MM.1S (cell line): ENCODE measurements around the gene PLIN1.

ENCODE experiments used
- DNase-seq: peaks from one replicate; pipeline ENCODE4 v3.0.0-alpha.2; 2015
- H2AFZ ChIP-seq: fragments of 300-600 bp; sonication (generic); 2 replicates; pipeline ENCODE4 v1.6.0; 2016; ENCODE audit warnings: antibody characterized with exemption, low read length
- H3F3A ChIP-seq: fragments of 300-600 bp; sonication (generic); 2 replicates; pipeline ENCODE4 v1.6.1; 2016; ENCODE audit warnings: mild to moderate bottlenecking, antibody characterized with exemption, low read length, moderate library complexity, mixed read lengths; ENCODE audit not compliant: insufficient read depth
- H3K27ac ChIP-seq: fragments of 300-600 bp; sonication (generic); 2 replicates; pipeline ENCODE4 v1.5.1; 2016; ENCODE audit warnings: mild to moderate bottlenecking, low read length
- H3K27me3 ChIP-seq: fragments of 300-600 bp; sonication (generic); replicated peaks from 2 replicates; pipeline ENCODE4 v1.6.0; 2016; ENCODE audit warnings: low read length; ENCODE audit not compliant: insufficient read depth
- H3K36me3 ChIP-seq: fragments of 300-600 bp; sonication (generic); replicated peaks from 2 replicates; pipeline ENCODE4 v1.6.1; 2016; ENCODE audit warnings: mild to moderate bottlenecking, low read length, mixed read lengths; ENCODE audit not compliant: insufficient read depth
- H3K4me1 ChIP-seq: fragments of 300-600 bp; sonication (generic); 2 replicates; pipeline ENCODE4 v1.6.1; 2016; ENCODE audit warnings: low read length, mixed read lengths
- H3K4me2 ChIP-seq: fragments of 300-600 bp; sonication (generic); 2 replicates; pipeline ENCODE4 v1.6.0; 2016; ENCODE audit warnings: low read depth, low read length
- H3K4me3 ChIP-seq: fragments of 300-600 bp; sonication (generic); 2 replicates; pipeline ENCODE4 v1.5.1; 2016; ENCODE audit warnings: low read length, mixed read lengths
- H3K79me2 ChIP-seq: fragments of 300-600 bp; sonication (generic); 2 replicates; pipeline ENCODE4 v1.6.1; 2016; ENCODE audit warnings: mixed run types, low read length, mixed read lengths
- H3K9ac ChIP-seq: fragments of 300-600 bp; sonication (generic); 2 replicates; pipeline ENCODE4 v1.6.1; 2016; ENCODE audit warnings: low read length, mixed read lengths
- H3K9me2 ChIP-seq: fragments of 300-600 bp; sonication (generic); replicated peaks from 2 replicates; pipeline ENCODE4 v1.6.1; 2016; ENCODE audit warnings: mild to moderate bottlenecking, low read length, mixed read lengths; ENCODE audit not compliant: insufficient read depth
- H3K9me3 ChIP-seq: fragments of 300-600 bp; sonication (generic); replicated peaks from 2 replicates; pipeline ENCODE4 v1.6.1; 2016; ENCODE audit warnings: mild to moderate bottlenecking, low read length, mixed read lengths; ENCODE audit not compliant: insufficient read depth
- H4K20me1 ChIP-seq: fragments of 300-600 bp; sonication (generic); 2 replicates; pipeline ENCODE4 v1.6.1; 2016; ENCODE audit warnings: mild to moderate bottlenecking, low read length, moderate library complexity, mixed read lengths; ENCODE audit not compliant: insufficient read depth
- EZH2 ChIP-seq: fragments of 300-600 bp; sonication (generic); optimal IDR thresholded peaks from 2 replicates; pipeline ENCODE3; 2017; ENCODE audit warnings: low read depth, mild to moderate bottlenecking, antibody characterized with exemption, low read length, mixed read lengths
- EZH2phosphoT487 ChIP-seq: fragments of 300-600 bp; sonication (generic); IDR thresholded peaks from 2 replicates; pipeline ENCODE4 v1.6.1; 2018; ENCODE audit warnings: antibody characterized with exemption, low read length
- TF ChIP-seq, protein P1 (sequence below): fragments of 300-600 bp; sonication (generic); IDR thresholded peaks from 2 replicates; pipeline ENCODE4 v1.5.1; 2016; ENCODE audit warnings: antibody characterized with exemption, low read length, mixed read lengths

The PLIN1 gene

DNA sequence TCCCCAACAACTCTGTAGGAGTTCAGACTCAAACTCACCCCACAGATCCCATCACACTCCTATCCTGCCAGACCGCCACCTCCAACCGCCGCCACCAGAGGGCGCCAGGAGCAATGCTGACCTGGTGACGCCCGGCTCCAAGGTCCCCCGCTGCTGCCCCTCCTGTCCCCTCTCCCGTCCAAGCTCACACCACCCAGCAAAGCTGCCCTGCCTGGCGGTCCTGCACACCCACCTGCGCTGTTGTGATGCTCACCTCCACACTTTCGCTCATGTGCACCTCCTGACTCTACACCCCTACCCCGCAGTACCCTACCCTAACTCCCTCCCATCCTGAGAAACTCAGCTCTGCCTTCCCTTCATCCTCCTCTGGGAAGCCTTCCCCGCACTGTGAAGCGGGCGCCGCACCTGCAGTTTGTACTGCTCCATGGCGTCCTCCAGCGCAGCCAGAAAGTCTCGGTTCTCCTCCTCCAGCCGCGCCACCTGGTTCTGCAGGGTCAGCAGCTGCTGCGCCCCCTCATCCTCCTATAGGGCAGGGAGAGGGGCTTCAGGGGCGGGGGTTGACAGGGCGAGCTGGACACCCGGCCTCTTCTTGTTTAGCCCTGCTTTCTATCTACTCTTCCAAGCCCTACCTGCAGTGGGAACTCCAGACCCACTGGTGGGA lies 31.8 kb downstream of the PLIN1 start:
- Histone ChIP-seq H3K4me3 (peak overlapping the region; percentile 34; the same call in 1 of the 2 replicates), H4K20me1 (no peaks in the 10 kb centered on the region), H3K4me1 (peaks cover 3% of the 10 kb centered on the region; the same call in 1 of the 2 replicates), H3K36me3 (no peaks in the 10 kb centered on the region), H3K9me3 (no peaks in the 10 kb centered on the region), H3K79me2 (no peaks in the 10 kb centered on the region), H3F3A (no peaks in the 10 kb centered on the region), H3K4me2 (peak overlapping the region; percentile 81), H3K9me2 (no peaks in the 10 kb centered on the region), H2AFZ (peak overlapping the region; percentile 58; the same call in 1 of the 2 replicates), H3K27me3 (no peaks in the 10 kb centered on the region), H3K27ac (no peak overlapping the region), H3K9ac (no peak overlapping the region)
- DNase-seq = peak; percentile 57
- TF ChIP-seq, protein P1, sequence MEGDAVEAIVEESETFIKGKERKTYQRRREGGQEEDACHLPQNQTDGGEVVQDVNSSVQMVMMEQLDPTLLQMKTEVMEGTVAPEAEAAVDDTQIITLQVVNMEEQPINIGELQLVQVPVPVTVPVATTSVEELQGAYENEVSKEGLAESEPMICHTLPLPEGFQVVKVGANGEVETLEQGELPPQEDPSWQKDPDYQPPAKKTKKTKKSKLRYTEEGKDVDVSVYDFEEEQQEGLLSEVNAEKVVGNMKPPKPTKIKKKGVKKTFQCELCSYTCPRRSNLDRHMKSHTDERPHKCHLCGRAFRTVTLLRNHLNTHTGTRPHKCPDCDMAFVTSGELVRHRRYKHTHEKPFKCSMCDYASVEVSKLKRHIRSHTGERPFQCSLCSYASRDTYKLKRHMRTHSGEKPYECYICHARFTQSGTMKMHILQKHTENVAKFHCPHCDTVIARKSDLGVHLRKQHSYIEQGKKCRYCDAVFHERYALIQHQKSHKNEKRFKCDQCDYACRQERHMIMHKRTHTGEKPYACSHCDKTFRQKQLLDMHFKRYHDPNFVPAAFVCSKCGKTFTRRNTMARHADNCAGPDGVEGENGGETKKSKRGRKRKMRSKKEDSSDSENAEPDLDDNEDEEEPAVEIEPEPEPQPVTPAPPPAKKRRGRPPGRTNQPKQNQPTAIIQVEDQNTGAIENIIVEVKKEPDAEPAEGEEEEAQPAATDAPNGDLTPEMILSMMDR = peak; percentile 92
- TF ChIP-seq EZH2 (no peak), EZH2phosphoT487 (no peak)

DNA sequence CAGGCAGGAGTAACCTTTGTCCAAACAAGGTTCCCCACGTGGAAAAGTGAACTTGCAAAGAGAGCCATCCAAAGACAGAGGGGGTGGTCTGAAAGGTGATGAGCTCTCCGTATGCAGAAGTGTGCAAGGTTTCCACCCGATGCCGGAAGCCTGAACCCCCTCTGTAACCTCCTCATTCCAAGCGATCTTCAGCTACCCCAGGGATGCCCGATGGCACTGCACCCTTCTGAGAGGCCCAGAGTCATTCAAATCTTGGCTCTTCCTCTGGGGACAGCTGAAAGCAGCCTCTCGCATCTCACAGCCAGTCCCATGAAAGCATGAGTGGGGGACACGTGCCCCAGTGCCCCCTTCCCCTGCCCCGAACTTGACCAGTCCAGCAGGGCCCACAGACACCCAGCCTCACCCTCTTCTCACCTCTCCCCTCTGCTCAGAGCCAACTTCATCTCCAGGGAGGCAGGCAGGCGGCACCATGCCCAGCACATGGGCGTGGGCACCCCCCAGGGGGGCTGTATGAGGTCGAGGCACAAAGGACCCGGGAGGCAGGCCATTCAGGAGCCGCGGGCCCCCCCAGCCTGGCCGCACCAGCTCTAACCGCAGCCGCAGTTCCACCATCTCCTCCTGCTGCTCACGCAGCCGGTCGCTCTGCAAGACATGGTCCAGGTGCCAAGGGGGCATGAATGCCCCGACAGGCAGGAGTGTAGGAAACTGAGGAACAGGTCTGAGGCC lies 32.6 kb downstream of the PLIN1 start:
- no peak overlapping the region for H2AFZ ChIP-seq
- no peaks in the 10 kb centered on the region for H3K36me3 ChIP-seq
- no peak for TF ChIP-seq EZH2
- TF ChIP-seq EZH2phosphoT487 = no peak
- H3K9me2 ChIP-seq = no peaks in the 10 kb centered on the region
- no peaks in the 10 kb centered on the region for H4K20me1 ChIP-seq
- H3K27me3 ChIP-seq = no peaks in the 10 kb centered on the region
- H3K4me3 ChIP-seq = no peak overlapping the region
- H3K79me2 ChIP-seq = no peaks in the 10 kb centered on the region
- H3K27ac ChIP-seq = no peak overlapping the region
- H3K9ac ChIP-seq = no peak overlapping the region
- no peak overlapping the region for H3K4me2 ChIP-seq
- H3K9me3 ChIP-seq = no peaks in the 10 kb centered on the region
- DNase-seq = no peak
- no peaks in the 10 kb centered on the region for H3F3A ChIP-seq
- H3K4me1 ChIP-seq = peaks cover 3% of the 10 kb centered on the region; the same call in 1 of the 2 replicates

DNA sequence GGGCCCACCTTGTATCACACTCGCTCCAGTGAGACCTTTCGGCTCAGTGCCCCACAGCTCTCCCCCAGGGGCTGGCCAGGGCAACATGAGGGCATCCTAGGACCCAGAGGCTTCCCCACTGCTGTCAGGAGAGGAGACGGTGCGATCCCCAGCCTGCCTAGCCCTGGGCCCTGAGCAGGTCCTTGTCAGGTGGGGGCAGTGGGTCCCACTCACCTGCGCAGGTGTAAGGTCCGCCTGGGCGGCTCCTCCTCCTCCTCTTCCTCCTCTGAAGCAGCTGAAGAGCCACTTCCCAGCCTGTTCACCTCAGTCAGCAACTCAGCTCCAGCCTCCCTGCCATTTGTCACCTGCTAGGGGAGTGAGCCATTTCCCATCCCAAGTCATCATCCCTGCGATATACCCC lies 33.5 kb downstream of the PLIN1 start:
- Histone ChIP-seq H3K27ac (no peak overlapping the region), H3K9me3 (no peaks in the 10 kb centered on the region), H3K79me2 (no peaks in the 10 kb centered on the region), H3F3A (no peaks in the 10 kb centered on the region), H3K4me3 (no peak overlapping the region), H3K9me2 (no peaks in the 10 kb centered on the region), H3K27me3 (no peaks in the 10 kb centered on the region), H4K20me1 (no peaks in the 10 kb centered on the region), H3K4me2 (no peak overlapping the region), H3K9ac (no peak overlapping the region), H3K36me3 (no peaks in the 10 kb centered on the region), H3K4me1 (peaks cover 3% of the 10 kb centered on the region; the same call in 1 of the 2 replicates), H2AFZ (no peak overlapping the region)
- no peak for DNase-seq
- TF ChIP-seq EZH2phosphoT487 (no peak), EZH2 (no peak)
- TF ChIP-seq, protein P1 = no peak

DNA sequence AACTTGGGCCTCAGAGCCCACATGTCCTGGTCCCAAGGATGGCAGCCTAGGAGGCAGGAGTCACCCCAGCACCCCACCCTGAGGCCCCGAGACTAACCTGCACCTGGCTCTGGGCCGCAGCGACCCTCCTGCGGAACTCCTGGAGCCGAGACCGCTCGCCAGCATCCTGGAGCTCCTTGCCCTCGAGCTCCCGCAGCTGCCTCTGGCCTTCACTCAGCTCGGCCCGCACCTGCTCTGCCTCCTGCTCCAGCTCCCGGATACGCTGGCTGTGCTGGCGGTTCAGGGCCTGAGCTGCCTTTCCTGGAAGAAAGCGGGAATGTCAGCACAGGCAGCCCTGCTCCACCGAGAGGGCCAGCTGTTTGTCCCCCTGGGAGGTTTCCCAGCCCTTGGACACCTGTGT lies 37.1 kb downstream of the PLIN1 start:
- DNase-seq = no peak
- no peak overlapping the region for H3K27ac ChIP-seq
- no peaks in the 10 kb centered on the region for H3K9me3 ChIP-seq
- no peaks in the 10 kb centered on the region for H3K4me1 ChIP-seq
- H3K9ac ChIP-seq = no peak overlapping the region
- H3K36me3 ChIP-seq = no peaks in the 10 kb centered on the region
- no peaks in the 10 kb centered on the region for H3K9me2 ChIP-seq
- no peak overlapping the region for H2AFZ ChIP-seq
- no peaks in the 10 kb centered on the region for H3F3A ChIP-seq
- H3K4me2 ChIP-seq = no peak overlapping the region
- H3K4me3 ChIP-seq = no peak overlapping the region
- H4K20me1 ChIP-seq = no peaks in the 10 kb centered on the region
- TF ChIP-seq EZH2 (no peak), EZH2phosphoT487 (no peak)
- TF ChIP-seq, protein P1 = no peak
- H3K79me2 ChIP-seq = no peaks in the 10 kb centered on the region
- H3K27me3 ChIP-seq = no peaks in the 10 kb centered on the region
